ENCODE results near the gene GABPB2. TPM values are rescaled to one million over a fixed set of nuclear protein-coding genes. Genes with fewer than 3 reads are reported as not detected.

GABPB2 gene
- total and polyA plus RNA-seq, 3 experiments from 2014 or later, result 16.0 to 19.4 (median 19.2) TPM

DNA sequence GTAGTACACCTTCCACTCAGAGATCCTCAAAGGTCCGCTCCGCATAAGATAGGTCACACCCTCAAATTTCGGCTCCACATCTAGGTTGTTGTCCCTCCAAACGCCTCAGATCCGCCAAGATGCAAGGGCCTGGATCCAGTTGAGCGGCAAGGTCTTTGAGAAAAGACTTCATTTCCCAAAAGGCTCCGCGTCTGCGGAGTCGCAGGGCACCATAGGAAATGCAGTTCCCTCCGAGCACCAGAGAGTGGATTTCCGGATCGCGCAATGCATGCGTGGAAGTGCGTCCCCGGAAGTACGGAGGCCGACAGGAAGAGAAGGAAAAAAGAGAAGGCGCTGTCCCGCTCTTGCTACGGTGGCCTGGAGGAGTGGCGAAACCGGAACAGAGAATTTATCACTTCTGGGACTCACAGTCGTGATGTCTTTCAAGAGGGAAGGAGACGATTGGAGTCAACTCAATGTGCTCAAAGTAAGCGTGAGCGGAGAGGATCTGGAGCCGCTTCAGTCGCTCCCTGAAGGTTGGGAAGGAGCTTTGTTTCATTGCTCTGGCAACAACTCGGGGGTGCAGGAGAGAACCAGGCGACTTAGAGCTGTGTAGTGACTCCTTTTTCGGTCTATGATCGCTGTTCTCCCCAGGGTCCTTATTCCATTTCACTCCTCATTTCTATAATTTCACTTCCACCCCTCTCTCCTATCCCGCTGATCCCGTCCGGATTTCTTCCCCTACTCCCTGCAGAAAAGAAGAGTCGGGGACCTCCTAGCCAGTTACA lies 95.4 kb downstream of the GABPB2 start, which contains the start of the genes LYSMD1 and SCNM1:
Gene LYSMD1, minus strand, starts transcription at position 165 of the 767 bp plus-strand sequence. CDS start 644 bp downstream, outside the sequence.
Gene SCNM1, plus strand, starts transcription at position 407 of the 767 bp plus-strand sequence. Its CDS starts 9 bp downstream, at position 416.
- peak within 1 kb of the TSS; percentile 91 to 99 (median 95) for H3K27ac Mint-ChIP-seq
- peaks cover 0 to 2% (median 0%) of the 10 kb centered on the region in 5 donors for H3K9me3 Mint-ChIP-seq
- Histone ChIP-seq H3K27ac (ENCODE audit: low read depth, low read length) (peak within 1 kb of the TSS; percentile 78), H3K4me1 (ENCODE audit: insufficient read depth, low read length) (peaks cover 36% of the 10 kb centered on the region), H3K27me3 (ENCODE audit: insufficient read depth, low read length, poor library complexity, severe bottlenecking) (no peaks in the 10 kb centered on the region), H3K4me3 (ENCODE audit: low read length) (peak within 1 kb of the TSS; percentile 94), H3K9me3 (ENCODE audit: low read length) (no peaks in the 10 kb centered on the region), H3K36me3 (ENCODE audit: insufficient read depth, low read length) (peaks cover 9% of the 10 kb centered on the region)
- peaks cover 0 to 3% of the 10 kb centered on the region in 2 donors for H3K27me3 Mint-ChIP-seq
- H3K4me3 Mint-ChIP-seq, result peak within 1 kb of the TSS; percentile 92 to 99 (median 95)
- H3K4me1 Mint-ChIP-seq, result peaks cover 39 to 64% (median 46%) of the 10 kb centered on the region in 3 donors
- ChIA-PET POLR2A (interaction anchor here (0.6 to 2.4 kb wide), 4 partner anchors 9 to 110 kb away, joined by 3 to 8 read pairs (median 4); partner anchors contain the start of genes TNFAIP8L2 and VPS72), CTCF (interaction anchor here (0.8 to 3.2 kb wide), 2 partner anchors 10 to 113 kb away, joined by 3 to 17 read pairs; partner anchors contain the start of gene TNFAIP8L2)
- peak; percentile 94 to 98 (median 97) for DNase-seq
- H3K36me3 Mint-ChIP-seq, result peaks cover 0 to 63% (median 6%) of the 10 kb centered on the region in 3 donors

DNA sequence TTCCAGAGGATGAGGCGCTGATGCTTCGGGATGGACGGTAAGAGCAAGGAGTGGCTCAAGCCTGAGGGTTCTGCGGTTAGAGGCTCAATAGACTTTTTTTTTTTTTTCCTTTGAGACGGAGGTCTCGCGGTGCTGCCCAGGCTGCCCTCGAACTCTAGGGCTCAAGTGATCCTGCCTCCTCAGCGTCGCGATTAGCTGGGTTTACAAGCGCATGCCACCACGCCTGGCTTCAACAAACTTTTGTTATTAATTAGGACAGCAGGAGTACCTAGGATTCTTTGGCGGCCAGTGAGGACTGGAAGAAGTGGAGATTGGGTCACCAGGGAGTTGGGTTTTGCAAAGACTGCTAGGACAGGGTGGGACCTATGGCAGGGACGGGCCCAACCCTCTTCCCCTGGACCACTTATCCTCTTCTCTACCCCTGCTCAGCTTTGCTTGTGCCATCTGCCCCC lies 96.0 kb downstream of the GABPB2 start:
- Mint-ChIP-seq H3K27ac (peak overlapping the region in 7 of 8 donors; percentile 91 to 99 (median 94)), H3K36me3 (peaks cover 0 to 65% (median 6%) of the 10 kb centered on the region in 3 donors), H3K27me3 (peaks cover 0 to 3% of the 10 kb centered on the region in 2 donors), H3K9me3 (peaks cover 0 to 2% (median 0%) of the 10 kb centered on the region in 5 donors), H3K4me3 (peak overlapping the region; percentile 92 to 99 (median 95)), H3K4me1 (peaks cover 37 to 58% (median 43%) of the 10 kb centered on the region in 3 donors)
- Histone ChIP-seq H3K9me3 (ENCODE audit: low read length) (no peaks in the 10 kb centered on the region), H3K27ac (ENCODE audit: low read depth, low read length) (peak overlapping the region; percentile 78), H3K27me3 (ENCODE audit: insufficient read depth, low read length, poor library complexity, severe bottlenecking) (no peaks in the 10 kb centered on the region), H3K4me1 (ENCODE audit: insufficient read depth, low read length) (peaks cover 34% of the 10 kb centered on the region), H3K4me3 (ENCODE audit: low read length) (peak overlapping the region; percentile 94), H3K36me3 (ENCODE audit: insufficient read depth, low read length) (peaks cover 9% of the 10 kb centered on the region)
- ChIA-PET POLR2A (interaction anchor here (0.6 to 2.4 kb wide), 4 partner anchors 8 to 110 kb away, joined by 3 to 8 read pairs (median 4); partner anchors contain the start of genes TNFAIP8L2 and VPS72), CTCF (interaction anchor here (0.8 to 3.2 kb wide), 2 partner anchors 10 to 114 kb away, joined by 3 to 17 read pairs; partner anchors contain the start of gene TNFAIP8L2)
- DNase-seq, result no peak

- no peak for DNase-seq
- peaks cover 0 to 4% of the 10 kb centered on the region in 2 donors for H3K27me3 Mint-ChIP-seq
- H3K27ac Mint-ChIP-seq, result peak overlapping the region in 6 of 8 donors; percentile 29 to 94 (median 82)
- Histone ChIP-seq H3K9me3 (ENCODE audit: low read length) (no peaks in the 10 kb centered on the region), H3K27me3 (ENCODE audit: insufficient read depth, low read length, poor library complexity, severe bottlenecking) (no peaks in the 10 kb centered on the region), H3K36me3 (ENCODE audit: insufficient read depth, low read length) (peaks cover 9% of the 10 kb centered on the region), H3K4me1 (ENCODE audit: insufficient read depth, low read length) (peaks cover 28% of the 10 kb centered on the region), H3K4me3 (ENCODE audit: low read length) (peak overlapping the region; percentile 94), H3K27ac (ENCODE audit: low read depth, low read length) (peak overlapping the region; percentile 78)
- peaks cover 0 to 62% (median 6%) of the 10 kb centered on the region in 3 donors for H3K36me3 Mint-ChIP-seq
- CTCF ChIA-PET, result interaction anchor here (3.2 kb wide), 1 partner anchor 11 kb away, joined by 17 read pairs; the partner anchor contains the start of gene TNFAIP8L2
- peaks cover 0 to 2% (median 0%) of the 10 kb centered on the region in 5 donors for H3K9me3 Mint-ChIP-seq
- peak overlapping the region; percentile 92 to 99 (median 95) for H3K4me3 Mint-ChIP-seq
- peaks cover 31 to 52% (median 37%) of the 10 kb centered on the region in 3 donors for H3K4me1 Mint-ChIP-seq
- POLR2A ChIA-PET, result interaction anchor here (1.4 to 2.4 kb wide), 2 partner anchors 10 to 23 kb away, joined by 5 to 8 read pairs; partner anchors contain the start of genes TNFAIP8L2 and VPS72
These were observed 96.6 kb downstream of the GABPB2 start for GRCh38 chr1:151167116-151167515.

DNA sequence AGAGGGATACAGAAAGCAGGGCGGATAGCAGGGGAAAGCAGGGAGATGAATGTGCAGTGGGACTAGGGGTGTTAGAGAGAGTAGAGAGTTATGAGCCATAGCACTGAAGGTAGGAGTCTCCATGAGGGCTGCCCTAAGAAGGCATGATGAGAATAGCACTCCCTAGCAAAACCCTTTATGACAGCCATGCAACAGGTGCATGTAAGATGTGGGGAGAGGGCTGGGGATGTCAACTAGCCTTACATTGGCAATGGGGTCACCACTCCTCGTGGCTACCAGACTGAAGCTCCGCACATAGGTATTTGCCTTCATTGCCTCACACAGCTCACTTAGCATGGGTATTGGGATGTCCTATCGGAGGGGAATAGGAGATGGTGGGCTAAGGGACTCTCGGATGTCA lies 100.6 kb downstream of the GABPB2 start:
- Histone ChIP-seq H3K4me3 (ENCODE audit: low read length) (no peak overlapping the region), H3K27me3 (ENCODE audit: insufficient read depth, low read length, poor library complexity, severe bottlenecking) (no peaks in the 10 kb centered on the region), H3K36me3 (ENCODE audit: insufficient read depth, low read length) (peaks cover 19% of the 10 kb centered on the region), H3K9me3 (ENCODE audit: low read length) (no peaks in the 10 kb centered on the region), H3K4me1 (ENCODE audit: insufficient read depth, low read length) (peaks cover 11% of the 10 kb centered on the region), H3K27ac (ENCODE audit: low read depth, low read length) (no peak overlapping the region)
- peak overlapping the region in 1 of 7 donors; percentile 54 for H3K4me3 Mint-ChIP-seq
- DNase-seq, result no peak
- CTCF ChIA-PET, result interaction anchor here (1.2 to 1.9 kb wide), 3 partner anchors 15 to 72 kb away, joined by 3 to 6 read pairs (median 4); partner anchors contain the start of gene TNFAIP8L2
- peaks cover 5 to 78% (median 7%) of the 10 kb centered on the region in 3 donors for H3K36me3 Mint-ChIP-seq
- POLR2A ChIA-PET, result no interaction called here
- H3K4me1 Mint-ChIP-seq, result peaks cover 9 to 22% (median 12%) of the 10 kb centered on the region in 3 donors
- H3K9me3 Mint-ChIP-seq, result no peaks in the 10 kb centered on the region
- peaks cover 0 to 1% of the 10 kb centered on the region in 2 donors for H3K27me3 Mint-ChIP-seq
- H3K27ac Mint-ChIP-seq, result peak overlapping the region in 5 of 8 donors; percentile 10 to 77 (median 56)

Other genes with a start within 250 kb of the GABPB2 start
- gene ARNT, start 194.2 kb upstream of the GABPB2 start, total RNA-seq, result 10 to 100 TPM; 35.7 to 40.3 TPM
- 20.3 TPM for gene ARNT, start 194.2 kb upstream of the GABPB2 start, polyA plus RNA-seq
- not detected for gene CTXND2, start 183.6 kb upstream of the GABPB2 start, total RNA-seq
- gene CTXND2, start 183.6 kb upstream of the GABPB2 start, polyA plus RNA-seq, result not detected
- gene SETDB1, start 144.4 kb upstream of the GABPB2 start, total RNA-seq, result 10 to 100 TPM; 45.4 to 47.5 TPM
- 15.5 TPM for gene SETDB1, start 144.4 kb upstream of the GABPB2 start, polyA plus RNA-seq
- 100 to 1,000 TPM; 224 to 232 TPM for gene CERS2, start 95.9 kb upstream of the GABPB2 start, total RNA-seq
- gene CERS2, start 95.9 kb upstream of the GABPB2 start, polyA plus RNA-seq, result 167 TPM
- gene ANXA9, start 88.5 kb upstream of the GABPB2 start, total RNA-seq, result not detected
- not detected for gene ANXA9, start 88.5 kb upstream of the GABPB2 start, polyA plus RNA-seq
- gene MINDY1, start 63.9 kb upstream of the GABPB2 start, total RNA-seq, result 1 to 10 TPM; 5.7 to 6.3 TPM
- 1.8 TPM for gene MINDY1, start 63.9 kb upstream of the GABPB2 start, polyA plus RNA-seq
- 10 to 100 TPM; 14.6 to 16.8 TPM for gene PRUNE1, start 62.3 kb upstream of the GABPB2 start, total RNA-seq
- 49.4 TPM for gene PRUNE1, start 62.3 kb upstream of the GABPB2 start, polyA plus RNA-seq
- gene BNIPL, start 34.2 kb upstream of the GABPB2 start, total RNA-seq, result 1 to 10 TPM in 1 of 2 experiments, under 1 TPM in 1; 0.75 to 1.3 TPM
- 0.08 TPM for gene BNIPL, start 34.2 kb upstream of the GABPB2 start, polyA plus RNA-seq
- 1 to 10 TPM; 1.6 to 2.3 TPM for gene C1orf56, start 23.0 kb upstream of the GABPB2 start, total RNA-seq
- 2.7 TPM for gene C1orf56, start 23.0 kb upstream of the GABPB2 start, polyA plus RNA-seq
- gene CDC42SE1, start 11.1 kb upstream of the GABPB2 start, total RNA-seq, result 100 to 1,000 TPM; 201 to 213 TPM
- 104 TPM for gene CDC42SE1, start 11.1 kb upstream of the GABPB2 start, polyA plus RNA-seq
- 1 to 10 TPM; 3.3 to 3.9 TPM for gene MLLT11, start 10.4 kb upstream of the GABPB2 start, total RNA-seq
- 4.7 TPM for gene MLLT11, start 10.4 kb upstream of the GABPB2 start, polyA plus RNA-seq
- gene SEMA6C, start 75.9 kb downstream of the GABPB2 start, total RNA-seq, result 1 to 10 TPM; 2.9 to 3.1 TPM
- 1.5 TPM for gene SEMA6C, start 75.9 kb downstream of the GABPB2 start, polyA plus RNA-seq
- gene TNFAIP8L2, start 85.9 kb downstream of the GABPB2 start, total RNA-seq, result 10 to 100 TPM; 24.6 to 25.5 TPM
- gene TNFAIP8L2, start 85.9 kb downstream of the GABPB2 start, polyA plus RNA-seq, result 22.6 TPM
- gene LYSMD1, start 95.1 kb downstream of the GABPB2 start, total RNA-seq, result 1 to 10 TPM; 4.6 to 5.5 TPM
- gene LYSMD1, start 95.1 kb downstream of the GABPB2 start, polyA plus RNA-seq, result 0.54 TPM
- 10 to 100 TPM; 86.3 to 90.9 TPM for gene SCNM1, start 95.4 kb downstream of the GABPB2 start, total RNA-seq
- 58.4 TPM for gene SCNM1, start 95.4 kb downstream of the GABPB2 start, polyA plus RNA-seq
- gene TMOD4, start 105.2 kb downstream of the GABPB2 start, total RNA-seq, result 1 to 10 TPM; 2.4 to 3.7 TPM
- 1.0 TPM for gene TMOD4, start 105.2 kb downstream of the GABPB2 start, polyA plus RNA-seq
- gene VPS72, start 119.4 kb downstream of the GABPB2 start, total RNA-seq, result 10 to 100 TPM; 84.4 to 85.4 TPM
- 68.3 TPM for gene VPS72, start 119.4 kb downstream of the GABPB2 start, polyA plus RNA-seq
- gene PIP5K1A, start 127.8 kb downstream of the GABPB2 start, total RNA-seq, result 10 to 100 TPM; 76.7 to 77.0 TPM
- gene PIP5K1A, start 127.8 kb downstream of the GABPB2 start, polyA plus RNA-seq, result 13.0 TPM
- 100 to 1,000 TPM; 250 to 256 TPM for gene PSMD4, start 184.0 kb downstream of the GABPB2 start, total RNA-seq
- 239 TPM for gene PSMD4, start 184.0 kb downstream of the GABPB2 start, polyA plus RNA-seq
- 10 to 100 TPM; 23.8 to 26.5 TPM for gene ZNF687, start 211.5 kb downstream of the GABPB2 start, total RNA-seq
- 1.6 TPM for gene ZNF687, start 211.5 kb downstream of the GABPB2 start, polyA plus RNA-seq